WTC11 (cell line): ENCODE measurements around the gene P3H2. TPM values are rescaled to one million over a fixed set of nuclear protein-coding genes. Genes with fewer than 3 reads are reported as not detected.

ENCODE experiments used
- ATAC-seq: fragments of 200-7000 bp; cut with Tn5 transposase; 2 replicates; pipeline ENCODE4 v1.10.0; 2021; ENCODE audit warnings: mild to moderate bottlenecking, moderate library complexity
- CTCF ChIA-PET: fragments of 300-600 bp; sonication (Branson Sonifier 250); formaldehyde crosslinking; loops from one replicate; lab custom pipeline; 2021; ENCODE audit warnings: antibody characterized with exemption; lab: Charles Lee
- POLR2A ChIA-PET: fragments of 350-600 bp; sonication (Branson Sonifier 250); formaldehyde crosslinking; loops from one replicate; lab custom pipeline; 2021; ENCODE audit warnings: antibody characterized with exemption; lab: Charles Lee
- DNase-seq: peaks from one replicate; pipeline ENCODE4 v3.0.0; 2021; ENCODE audit warnings: low spot score
- H3K27ac Mint-ChIP-seq: 2 replicates; pipeline ENCODE4 v1.8.0; 2021; ENCODE audit warnings: mixed read lengths
- H3K27me3 Mint-ChIP-seq: 2 replicates; pipeline ENCODE4 v1.8.0; 2021; ENCODE audit warnings: low read depth, mild to moderate bottlenecking, moderate library complexity, mixed read lengths
- H3K36me3 Mint-ChIP-seq: 2 replicates; pipeline ENCODE4 v1.8.0; 2021; ENCODE audit warnings: mixed read lengths
- H3K4me1 Mint-ChIP-seq: 2 replicates; pipeline ENCODE4 v1.8.0; 2022; ENCODE audit warnings: mixed read lengths
- H3K4me3 Mint-ChIP-seq: 2 replicates; pipeline ENCODE4 v1.8.0; 2021; ENCODE audit warnings: mild to moderate bottlenecking, moderate library complexity, mixed read lengths
- H3K9me3 Mint-ChIP-seq: 2 replicates; pipeline ENCODE4 v1.8.0; 2021; ENCODE audit warnings: mixed read lengths
- AFF4 ChIP-seq: sonication (generic); formaldehyde crosslinking; IDR thresholded peaks from 2 replicates; pipeline ENCODE4 v1.8.1; 2023; ENCODE audit warnings: mild to moderate bottlenecking, missing genetic modification reagents, borderline replicate concordance
- CBFB ChIP-seq: sonication (generic); formaldehyde crosslinking; IDR thresholded peaks from 2 replicates; pipeline ENCODE4 v1.8.1; 2022; ENCODE audit warnings: mild to moderate bottlenecking, low read depth, missing genetic modification reagents
- CDX4 ChIP-seq: fragments of 250-450 bp; sonication (Bioruptor Pico); IDR thresholded peaks from 2 replicates; pipeline ENCODE4 v1.9.0; 2021; ENCODE audit warnings: moderate library complexity, mild to moderate bottlenecking, inconsistent platforms, borderline replicate concordance
- CREB1 ChIP-seq: sonication (generic); formaldehyde crosslinking; IDR thresholded peaks from 2 replicates; pipeline ENCODE4 v1.8.0; 2023; ENCODE audit warnings: mild to moderate bottlenecking, missing genetic modification reagents
- CREM ChIP-seq: sonication (generic); formaldehyde crosslinking; IDR thresholded peaks from 2 replicates; pipeline ENCODE4 v1.8.1; 2022; ENCODE audit warnings: mild to moderate bottlenecking, missing genetic modification reagents, moderate library complexity
- E2F5 ChIP-seq: sonication (generic); formaldehyde crosslinking; IDR thresholded peaks from 2 replicates; pipeline ENCODE4 v1.8.1; 2022; ENCODE audit warnings: mild to moderate bottlenecking, moderate library complexity, missing genetic modification reagents
- ELF4 ChIP-seq: sonication (generic); formaldehyde crosslinking; IDR thresholded peaks from 2 replicates; pipeline ENCODE4 v1.8.1; 2022; ENCODE audit warnings: low read depth, mild to moderate bottlenecking, moderate library complexity, missing genetic modification reagents
- EMX1 ChIP-seq: fragments of 250-450 bp; sonication (Bioruptor Pico); IDR thresholded peaks from 2 replicates; pipeline ENCODE4 v1.8.0; 2021; ENCODE audit warnings: mild to moderate bottlenecking
- ERG ChIP-seq: fragments of 250-450 bp; sonication (Bioruptor Pico); IDR thresholded peaks from 2 replicates; pipeline ENCODE4 v1.8.0; 2021; ENCODE audit warnings: mild to moderate bottlenecking
- FOXJ3 ChIP-seq: sonication (generic); formaldehyde crosslinking; IDR thresholded peaks from 2 replicates; pipeline ENCODE4 v1.9.0; 2021; ENCODE audit warnings: missing genetic modification reagents, mild to moderate bottlenecking, borderline replicate concordance
- JUN ChIP-seq: sonication (generic); formaldehyde crosslinking; IDR thresholded peaks from 2 replicates; pipeline ENCODE4 v1.8.0; 2023; ENCODE audit warnings: mild to moderate bottlenecking, missing genetic modification reagents
- MXD4 ChIP-seq: fragments of 250-450 bp; sonication (Bioruptor Pico); IDR thresholded peaks from 2 replicates; pipeline ENCODE4 v1.8.0; 2021; ENCODE audit warnings: mild to moderate bottlenecking, moderate library complexity, borderline replicate concordance
- MYBL2 ChIP-seq: sonication (generic); formaldehyde crosslinking; IDR thresholded peaks from 2 replicates; pipeline ENCODE4 v1.8.1; 2023; ENCODE audit warnings: mild to moderate bottlenecking, moderate library complexity, missing genetic modification reagents
- NFYB ChIP-seq: sonication (generic); formaldehyde crosslinking; conservative IDR thresholded peaks from 2 replicates; pipeline ENCODE4 v1.8.0; 2022; ENCODE audit warnings: low read depth, missing genetic modification reagents
- OVOL2 ChIP-seq: fragments of 250-450 bp; sonication (Bioruptor Pico); IDR thresholded peaks from 2 replicates; pipeline ENCODE4 v1.9.0; 2021; ENCODE audit warnings: mild to moderate bottlenecking, borderline replicate concordance
- PRRX2 ChIP-seq: fragments of 250-450 bp; sonication (Bioruptor Pico); IDR thresholded peaks from 2 replicates; pipeline ENCODE4 v1.8.0; 2021; ENCODE audit warnings: mild to moderate bottlenecking
- SMAD3 ChIP-seq: sonication (generic); formaldehyde crosslinking; IDR thresholded peaks from 2 replicates; pipeline ENCODE4 v1.8.0; 2022; ENCODE audit warnings: missing genetic modification reagents, mild to moderate bottlenecking, borderline replicate concordance
- TEAD4 ChIP-seq: sonication (generic); formaldehyde crosslinking; IDR thresholded peaks from 2 replicates; pipeline ENCODE4 v1.8.0; 2022; ENCODE audit warnings: mild to moderate bottlenecking, missing genetic modification reagents
- ZNF121 ChIP-seq: sonication (generic); formaldehyde crosslinking; IDR thresholded peaks from 2 replicates; pipeline ENCODE4 v1.8.0; 2023; ENCODE audit warnings: missing genetic modification reagents
- ZNF425 ChIP-seq: fragments of 250-450 bp; sonication (Bioruptor Pico); conservative IDR thresholded peaks from 2 replicates; pipeline ENCODE4 v1.9.0; 2021; ENCODE audit warnings: mild to moderate bottlenecking
- ZSCAN18 ChIP-seq: fragments of 250-450 bp; sonication (Bioruptor Pico); IDR thresholded peaks from 2 replicates; pipeline ENCODE4 v2.1.2; 2022; ENCODE audit warnings: mild to moderate bottlenecking, moderate library complexity
- total RNA-seq: library from RNA; stranded (reverse); gene quantifications from 3 replicates; pipeline ENCODE4 v1.2.3, GENCODE V29; 2021

The P3H2 gene
- total RNA-seq, 1 experiment from 2014 or later: 29.4 TPM

- POLR2A ChIA-PET: no interaction called here
- DNase-seq (no peak), ATAC-seq (no peak)
- CTCF ChIA-PET: no interaction called here
- H3K27me3 Mint-ChIP-seq: no peaks in the 10 kb centered on the region
- no peak overlapping the region for H3K4me3 Mint-ChIP-seq
- H3K9me3 Mint-ChIP-seq: peaks cover 21% of the 10 kb centered on the region
- peaks cover 9% of the 10 kb centered on the region for H3K36me3 Mint-ChIP-seq
- no peak overlapping the region for H3K27ac Mint-ChIP-seq
- TF ChIP-seq NFYB (CRISPR knock-in tag) (no peak), ZNF425 (CRISPR knock-in tag) (no peak), ZSCAN18 (CRISPR knock-in tag) (no peak), ERG (CRISPR knock-in tag) (no peak), MXD4 (no peak), SMAD3 (no peak), AFF4 (no peak), JUN (CRISPR knock-in tag) (no peak), ZNF121 (CRISPR knock-in tag) (no peak), CREM (no peak), MYBL2 (CRISPR knock-in tag) (no peak), CREB1 (CRISPR knock-in tag) (no peak), E2F5 (CRISPR knock-in tag) (no peak)
- peaks cover 48% of the 10 kb centered on the region for H3K4me1 Mint-ChIP-seq
Measured at GRCh38 chr3:190167936-190168680, 47.4 kb upstream of the P3H2 start.

GRCh38 chr3:190166948-190167347 lies 46.3 kb upstream of the P3H2 start:
- no peak for ATAC-seq
- peaks cover 21% of the 10 kb centered on the region for H3K9me3 Mint-ChIP-seq
- no peak overlapping the region for H3K4me3 Mint-ChIP-seq
- no peaks in the 10 kb centered on the region for H3K27me3 Mint-ChIP-seq
- POLR2A ChIA-PET: no interaction called here
- H3K4me1 Mint-ChIP-seq: peaks cover 54% of the 10 kb centered on the region
- CTCF ChIA-PET: no interaction called here
- DNase-seq: no peak
- no peak overlapping the region for H3K27ac Mint-ChIP-seq
- peaks cover 14% of the 10 kb centered on the region for H3K36me3 Mint-ChIP-seq
- TF ChIP-seq AFF4 (no peak), PRRX2 (CRISPR knock-in tag) (no peak), OVOL2 (CRISPR knock-in tag) (no peak), FOXJ3 (no peak), TEAD4 (no peak), EMX1 (CRISPR knock-in tag) (no peak), CBFB (CRISPR knock-in tag) (no peak), CDX4 (CRISPR knock-in tag) (no peak), ELF4 (no peak)
